Measurements from ENCODE around the gene OR2AJ1.

Gene OR2AJ1, protein sequence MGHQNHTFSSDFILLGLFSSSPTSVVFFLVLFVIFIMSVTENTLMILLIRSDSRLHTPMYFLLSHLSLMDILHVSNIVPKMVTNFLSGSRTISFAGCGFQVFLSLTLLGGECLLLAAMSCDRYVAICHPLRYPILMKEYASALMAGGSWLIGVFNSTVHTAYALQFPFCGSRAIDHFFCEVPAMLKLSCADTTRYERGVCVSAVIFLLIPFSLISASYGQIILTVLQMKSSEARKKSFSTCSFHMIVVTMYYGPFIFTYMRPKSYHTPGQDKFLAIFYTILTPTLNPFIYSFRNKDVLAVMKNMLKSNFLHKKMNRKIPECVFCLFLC

DNA sequence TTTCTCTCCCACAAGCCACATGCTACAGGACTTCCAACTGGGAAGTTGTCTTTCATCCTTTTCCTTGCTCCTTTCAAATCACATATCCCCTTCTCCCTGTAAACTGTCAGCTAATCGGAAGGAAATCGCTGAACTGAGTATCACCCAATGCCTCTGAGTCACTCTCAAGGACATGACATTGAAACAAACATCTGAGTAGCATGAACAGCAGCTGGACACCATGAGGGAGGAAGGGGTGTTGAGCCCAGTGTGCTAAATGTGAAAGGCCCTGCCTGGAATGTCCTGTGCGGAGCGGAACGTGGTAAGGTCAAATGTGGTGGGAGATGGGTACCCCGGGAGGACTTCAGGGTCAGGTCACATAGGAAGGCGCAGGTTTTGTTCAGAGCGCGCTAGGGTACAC lies at the start of gene OR2AJ1:
TSS of gene OR2AJ1 (plus strand) at position 22 of the 400 bp plus-strand sequence. CDS start 8,880 bp downstream, outside the sequence.
- TF ChIP-seq, protein P1, sequence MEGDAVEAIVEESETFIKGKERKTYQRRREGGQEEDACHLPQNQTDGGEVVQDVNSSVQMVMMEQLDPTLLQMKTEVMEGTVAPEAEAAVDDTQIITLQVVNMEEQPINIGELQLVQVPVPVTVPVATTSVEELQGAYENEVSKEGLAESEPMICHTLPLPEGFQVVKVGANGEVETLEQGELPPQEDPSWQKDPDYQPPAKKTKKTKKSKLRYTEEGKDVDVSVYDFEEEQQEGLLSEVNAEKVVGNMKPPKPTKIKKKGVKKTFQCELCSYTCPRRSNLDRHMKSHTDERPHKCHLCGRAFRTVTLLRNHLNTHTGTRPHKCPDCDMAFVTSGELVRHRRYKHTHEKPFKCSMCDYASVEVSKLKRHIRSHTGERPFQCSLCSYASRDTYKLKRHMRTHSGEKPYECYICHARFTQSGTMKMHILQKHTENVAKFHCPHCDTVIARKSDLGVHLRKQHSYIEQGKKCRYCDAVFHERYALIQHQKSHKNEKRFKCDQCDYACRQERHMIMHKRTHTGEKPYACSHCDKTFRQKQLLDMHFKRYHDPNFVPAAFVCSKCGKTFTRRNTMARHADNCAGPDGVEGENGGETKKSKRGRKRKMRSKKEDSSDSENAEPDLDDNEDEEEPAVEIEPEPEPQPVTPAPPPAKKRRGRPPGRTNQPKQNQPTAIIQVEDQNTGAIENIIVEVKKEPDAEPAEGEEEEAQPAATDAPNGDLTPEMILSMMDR (IDR thresholded peaks at IDR 0.05; ENCODE audit: low read depth, low read length, missing control alignments), result no peak

GRCh38 chr1:247883346-247883745 lies 41.3 kb upstream of the OR2AJ1 start:
- Histone ChIP-seq H3K36me3 (replicated peaks) (no peaks in the 10 kb centered on the region), H3K27me3 (replicated peaks) (no peaks in the 10 kb centered on the region), H3K27ac (no peak overlapping the region), H3K4me3 (ENCODE audit: low read depth, low read length) (no peak overlapping the region)
- TF ChIP-seq, protein P1 (IDR thresholded peaks at IDR 0.05; ENCODE audit: low read depth, low read length, missing control alignments), result no peak
- no peak for DNase-seq
- in situ Hi-C loops (cut with HindIII; ENCODE audit: low pct_ligation_motif_present, low sequenced_read_pairs), result no loop called here

More for the DNA sequence above, at the start of gene OR2AJ1:
- in situ Hi-C loops (cut with HindIII; ENCODE audit: low pct_ligation_motif_present, low sequenced_read_pairs), result no loop called here
- H3K27me3 ChIP-seq (replicated peaks), result no peaks in the 10 kb centered on the region
- no peaks in the 10 kb centered on the region for H3K36me3 ChIP-seq (replicated peaks)
- no peak for DNase-seq
- H3K27ac ChIP-seq, result no peak within 1 kb of the TSS
- H3K4me3 ChIP-seq (ENCODE audit: low read depth, low read length), result no peak within 1 kb of the TSS

DNA sequence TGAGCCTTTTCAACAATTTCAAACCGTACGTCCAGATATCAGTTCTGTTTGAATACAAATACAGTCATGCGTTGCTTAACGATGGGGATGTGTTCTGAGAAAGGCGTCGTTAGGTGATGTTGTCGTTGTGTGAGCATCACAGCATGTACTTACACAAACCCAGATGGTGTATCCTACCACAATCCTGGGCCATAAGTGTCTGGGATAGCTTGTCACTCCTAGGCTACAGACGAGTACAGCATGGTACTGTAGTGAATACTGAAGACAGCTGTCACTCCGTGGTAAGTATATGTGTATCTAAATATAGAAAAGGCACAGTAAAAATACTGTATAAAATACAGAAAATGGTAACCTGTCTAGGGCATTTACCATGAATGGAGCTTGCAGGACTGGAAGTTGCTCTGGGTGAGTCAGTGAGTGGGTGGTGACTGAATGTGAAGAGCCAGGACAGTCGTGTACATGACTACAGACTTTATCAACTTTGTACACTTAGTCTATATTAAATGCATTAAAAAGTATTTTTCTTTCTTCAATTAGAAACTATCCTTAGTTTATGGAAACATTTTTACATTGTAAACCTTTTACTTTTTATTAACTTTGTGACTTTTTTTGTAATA lies 39.8 kb upstream of the OR2AJ1 start:
- no peaks in the 10 kb centered on the region for H3K36me3 ChIP-seq (replicated peaks)
- H3K27me3 ChIP-seq (replicated peaks), result no peaks in the 10 kb centered on the region
- TF ChIP-seq, protein P1 (IDR thresholded peaks at IDR 0.05; ENCODE audit: low read depth, low read length, missing control alignments), result no peak
- in situ Hi-C loops (cut with HindIII; ENCODE audit: low pct_ligation_motif_present, low sequenced_read_pairs), result no loop called here
- DNase-seq, result no peak
- H3K4me3 ChIP-seq (ENCODE audit: low read depth, low read length), result no peak overlapping the region
- H3K27ac ChIP-seq, result no peak overlapping the region

GRCh38 chr1:247895163-247895637 lies 29.5 kb upstream of the OR2AJ1 start, which contains the start of gene OR2W3:
Gene OR2W3 (plus strand): TSS chr1:247895587. CDS start chr1:247895587, 0 bp downstream.
- in situ Hi-C loops (cut with HindIII; ENCODE audit: low pct_ligation_motif_present, low sequenced_read_pairs), result no loop called here
- no peak within 1 kb of the TSS for H3K27ac ChIP-seq
- TF ChIP-seq, protein P1 (IDR thresholded peaks at IDR 0.05; ENCODE audit: low read depth, low read length, missing control alignments), result no peak

DNA sequence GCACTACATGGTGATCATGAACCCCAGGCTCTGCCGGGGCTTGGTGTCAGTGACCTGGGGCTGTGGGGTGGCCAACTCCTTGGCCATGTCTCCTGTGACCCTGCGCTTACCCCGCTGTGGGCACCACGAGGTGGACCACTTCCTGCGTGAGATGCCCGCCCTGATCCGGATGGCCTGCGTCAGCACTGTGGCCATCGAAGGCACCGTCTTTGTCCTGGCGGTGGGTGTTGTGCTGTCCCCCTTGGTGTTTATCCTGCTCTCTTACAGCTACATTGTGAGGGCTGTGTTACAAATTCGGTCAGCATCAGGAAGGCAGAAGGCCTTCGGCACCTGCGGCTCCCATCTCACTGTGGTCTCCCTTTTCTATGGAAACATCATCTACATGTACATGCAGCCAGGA lies 28.7 kb upstream of the OR2AJ1 start:
- H3K27me3 ChIP-seq (replicated peaks), result no peaks in the 10 kb centered on the region
- TF ChIP-seq, protein P1 (IDR thresholded peaks at IDR 0.05; ENCODE audit: low read depth, low read length, missing control alignments), result no peak

More at GRCh38 chr1:247895163-247895637, 29.5 kb upstream of the OR2AJ1 start, which contains the start of gene OR2W3:
- no peaks in the 10 kb centered on the region for H3K27me3 ChIP-seq (replicated peaks)
- no peak for DNase-seq
- no peaks in the 10 kb centered on the region for H3K36me3 ChIP-seq (replicated peaks)
- H3K4me3 ChIP-seq (ENCODE audit: low read depth, low read length), result no peak within 1 kb of the TSS

More for the DNA sequence above, 28.7 kb upstream of the OR2AJ1 start:
- H3K27ac ChIP-seq, result no peak overlapping the region
- in situ Hi-C loops (cut with HindIII; ENCODE audit: low pct_ligation_motif_present, low sequenced_read_pairs), result no loop called here
- no peak for DNase-seq
- H3K4me3 ChIP-seq (ENCODE audit: low read depth, low read length), result no peak overlapping the region
- H3K36me3 ChIP-seq (replicated peaks), result no peaks in the 10 kb centered on the region
